Measurements from ENCODE around the gene TANC1. TPM values are rescaled to one million over a fixed set of nuclear protein-coding genes. Genes with fewer than 3 reads are reported as not detected.
A peak's percentile ranks its signal among the peaks of the same experiment; 100 is the strongest.

TANC1 gene
- total RNA-seq, 2 donors from 2014 or later = 70.1 to 86.1 TPM

- Histone ChIP-seq H3K9me3 (no peaks in the 10 kb centered on the region), H3K27ac (no peak overlapping the region), H3K4me1 (ENCODE audit: control insufficient read depth in 1 of 2, low read depth in 2 of 2) (peaks cover 1 to 21% of the 10 kb centered on the region in 2 donors), H3K4me3 (no peak overlapping the region), H3K36me3 (no peaks in the 10 kb centered on the region), H3K27me3 (replicated peaks; ENCODE audit: insufficient read depth) (no peaks in the 10 kb centered on the region)
- DNase-seq (ENCODE audit: low spot score) (no peak), ATAC-seq (ENCODE audit: insufficient number of reproducible peaks, low FRiP score, low read depth) (no peak)
- no peak for TF ChIP-seq CTCF (IDR thresholded peaks at IDR 0.05)
Observed at GRCh38 chr2:159004849-159005248, 36.4 kb downstream of the TANC1 start.

GRCh38 chr2:159009940-159010339 lies 41.5 kb downstream of the TANC1 start:
- no peak for ATAC-seq (ENCODE audit: insufficient number of reproducible peaks, low FRiP score, low read depth)

GRCh38 chr2:159010340-159010739 lies 41.9 kb downstream of the TANC1 start:
- Histone ChIP-seq H3K4me1 (ENCODE audit: control insufficient read depth in 1 of 2, low read depth in 2 of 2) (peaks cover 25 to 41% of the 10 kb centered on the region in 2 donors), H3K4me3 (no peak overlapping the region), H3K36me3 (no peaks in the 10 kb centered on the region), H3K27ac (peak overlapping the region in 1 of 2 donors; percentile 75), H3K9me3 (peaks cover 3% of the 10 kb centered on the region), H3K27me3 (replicated peaks; ENCODE audit: insufficient read depth) (no peaks in the 10 kb centered on the region)
- TF ChIP-seq CTCF (IDR thresholded peaks at IDR 0.05) = no peak
- ATAC-seq (ENCODE audit: insufficient number of reproducible peaks, low FRiP score, low read depth) (no peak), DNase-seq (ENCODE audit: low spot score) (no peak)

More at GRCh38 chr2:159009940-159010339, 41.5 kb downstream of the TANC1 start:
- peak overlapping the region; percentile 45 to 75 for H3K27ac ChIP-seq
- no peaks in the 10 kb centered on the region for H3K9me3 ChIP-seq
- H3K4me1 ChIP-seq (ENCODE audit: control insufficient read depth in 1 of 2, low read depth in 2 of 2) = peaks cover 25 to 41% of the 10 kb centered on the region in 2 donors
- H3K27me3 ChIP-seq (replicated peaks; ENCODE audit: insufficient read depth) = no peaks in the 10 kb centered on the region
- TF ChIP-seq CTCF (IDR thresholded peaks at IDR 0.05) = no peak
- H3K4me3 ChIP-seq = no peak overlapping the region
- DNase-seq (ENCODE audit: low spot score) = no peak
- H3K36me3 ChIP-seq = no peaks in the 10 kb centered on the region

GRCh38 chr2:159010963-159011362 lies 42.5 kb downstream of the TANC1 start:
- no peak for TF ChIP-seq CTCF (IDR thresholded peaks at IDR 0.05)
- DNase-seq (ENCODE audit: low spot score) (no peak), ATAC-seq (ENCODE audit: insufficient number of reproducible peaks, low FRiP score, low read depth) (no peak)
- no peaks in the 10 kb centered on the region for H3K27me3 ChIP-seq (replicated peaks; ENCODE audit: insufficient read depth)
- H3K36me3 ChIP-seq = no peaks in the 10 kb centered on the region
- peaks cover 25 to 41% of the 10 kb centered on the region in 2 donors for H3K4me1 ChIP-seq (ENCODE audit: control insufficient read depth in 1 of 2, low read depth in 2 of 2)
- peaks cover 9% of the 10 kb centered on the region for H3K9me3 ChIP-seq
- peak overlapping the region in 1 of 2 donors; percentile 75 for H3K27ac ChIP-seq
- H3K4me3 ChIP-seq = no peak overlapping the region

- Histone ChIP-seq H3K27ac (peak overlapping the region; percentile 55 to 75), H3K36me3 (no peaks in the 10 kb centered on the region), H3K9me3 (peaks cover 10% of the 10 kb centered on the region), H3K4me3 (peak overlapping the region; percentile 25), H3K27me3 (replicated peaks; ENCODE audit: insufficient read depth) (no peaks in the 10 kb centered on the region), H3K4me1 (ENCODE audit: control insufficient read depth in 1 of 2, low read depth in 2 of 2) (peaks cover 25 to 41% of the 10 kb centered on the region in 2 donors)
- no peak for TF ChIP-seq CTCF (IDR thresholded peaks at IDR 0.05)
- DNase-seq (ENCODE audit: low spot score) (no peak), ATAC-seq (ENCODE audit: insufficient number of reproducible peaks, low FRiP score, low read depth) (peak; percentile 66)
Observed at GRCh38 chr2:159012142-159012541, 43.7 kb downstream of the TANC1 start.

Measured in thoracic aorta (tissue), 2 donors.